NOMO-1 treated with dmso at 0.1 percent for 144 hours (cell line): ENCODE results near the gene RUBCN.
"Not testable (repeated sequence)": the region's sequence is repeated elsewhere in the genome, so short reads cannot be mapped to it uniquely, and the experiment has no call there.

ENCODE experiments used
- DNase-seq: peaks from one replicate; lab custom pipeline; 2025; ENCODE audit not compliant: unreplicated experiment; lab: John Stamatoyannopoulos, UW

Gene RUBCN

GRCh38 chr3:197659144-197659543, 77.6 kb downstream of the RUBCN start:
- not testable (repeated sequence) for DNase-seq

- not testable (repeated sequence) for DNase-seq
Measured at GRCh38 chr3:197658706-197659105, 78.0 kb downstream of the RUBCN start.

- not testable (repeated sequence) for DNase-seq
Measured at GRCh38 chr3:197657541-197658292, 79.0 kb downstream of the RUBCN start.

GRCh38 chr3:197656960-197657359, 79.7 kb downstream of the RUBCN start:
- DNase-seq: not testable (repeated sequence)

- DNase-seq: not testable (repeated sequence)
Measured at GRCh38 chr3:197656129-197656528, 80.6 kb downstream of the RUBCN start.

GRCh38 chr3:197654998-197655330, 81.7 kb downstream of the RUBCN start:
- not testable (repeated sequence) for DNase-seq

GRCh38 chr3:197654090-197654997, 82.4 kb downstream of the RUBCN start:
- not testable (repeated sequence) for DNase-seq

- DNase-seq: not testable (repeated sequence)
Measured at GRCh38 chr3:197652860-197653259, 83.8 kb downstream of the RUBCN start.

GRCh38 chr3:197647649-197648048, 89.1 kb downstream of the RUBCN start:
- DNase-seq: not testable (repeated sequence)

GRCh38 chr3:197647191-197647590, 89.5 kb downstream of the RUBCN start:
- DNase-seq: not testable (repeated sequence)

GRCh38 chr3:197646294-197646693, 90.4 kb downstream of the RUBCN start:
- DNase-seq: not testable (repeated sequence)

GRCh38 chr3:197637556-197637955, 99.1 kb downstream of the RUBCN start:
- not testable (repeated sequence) for DNase-seq

- DNase-seq: not testable (repeated sequence)
Measured at GRCh38 chr3:197631989-197632388, 104.7 kb downstream of the RUBCN start.

GRCh38 chr3:197630766-197631165, 105.9 kb downstream of the RUBCN start:
- not testable (repeated sequence) for DNase-seq

- not testable (repeated sequence) for DNase-seq
Measured at GRCh38 chr3:197629286-197629685, 107.4 kb downstream of the RUBCN start.

- not testable (repeated sequence) for DNase-seq
Measured at GRCh38 chr3:197627772-197628523, 108.8 kb downstream of the RUBCN start.

GRCh38 chr3:197627158-197627771, 109.4 kb downstream of the RUBCN start:
- DNase-seq: not testable (repeated sequence)

- DNase-seq: not testable (repeated sequence)
Measured at GRCh38 chr3:197626404-197627157, 110.1 kb downstream of the RUBCN start.

- not testable (repeated sequence) for DNase-seq
Measured at GRCh38 chr3:197621478-197621877, 115.2 kb downstream of the RUBCN start.
